Effector memory CD4-positive, alpha-beta T cell (primary cell): Measurements from ENCODE around the gene CCDC186.

Experiments used
- DNase-seq, 3 donors: peaks; one replicate each; pipeline ENCODE4 v3.0.0-alpha.2; 2020
- H3K27ac ChIP-seq: 2 replicates; pipeline ENCODE4 v1.7.0; 2013; ENCODE audit warnings: mild to moderate bottlenecking, low read length, moderate library complexity; ENCODE audit not compliant: insufficient read depth, poor library complexity, severe bottlenecking
- H3K27me3 ChIP-seq: replicated peaks from 2 replicates; pipeline ENCODE4 v1.7.0; 2013; ENCODE audit warnings: mild to moderate bottlenecking, low read length; ENCODE audit not compliant: insufficient read depth, control insufficient read depth, poor library complexity, severe bottlenecking
- H3K36me3 ChIP-seq: 2 replicates; pipeline ENCODE4 v1.7.0; 2013; ENCODE audit warnings: mild to moderate bottlenecking, low read length, moderate library complexity; ENCODE audit not compliant: control insufficient read depth, insufficient read depth
- H3K4me1 ChIP-seq: 2 replicates; pipeline ENCODE4 v1.7.0; 2013; ENCODE audit warnings: low read length, mild to moderate bottlenecking; ENCODE audit not compliant: control insufficient read depth, insufficient read depth, poor library complexity, severe bottlenecking
- H3K4me3 ChIP-seq: 2 replicates; pipeline ENCODE4 v1.7.0; 2013; ENCODE audit warnings: low read length, low read depth, mild to moderate bottlenecking; ENCODE audit not compliant: insufficient read depth, poor library complexity, severe bottlenecking
- H3K9me3 ChIP-seq: 2 replicates; pipeline ENCODE4 v1.7.0; 2013; ENCODE audit warnings: mild to moderate bottlenecking, low read length, moderate library complexity; ENCODE audit not compliant: control insufficient read depth

The CCDC186 gene

DNA sequence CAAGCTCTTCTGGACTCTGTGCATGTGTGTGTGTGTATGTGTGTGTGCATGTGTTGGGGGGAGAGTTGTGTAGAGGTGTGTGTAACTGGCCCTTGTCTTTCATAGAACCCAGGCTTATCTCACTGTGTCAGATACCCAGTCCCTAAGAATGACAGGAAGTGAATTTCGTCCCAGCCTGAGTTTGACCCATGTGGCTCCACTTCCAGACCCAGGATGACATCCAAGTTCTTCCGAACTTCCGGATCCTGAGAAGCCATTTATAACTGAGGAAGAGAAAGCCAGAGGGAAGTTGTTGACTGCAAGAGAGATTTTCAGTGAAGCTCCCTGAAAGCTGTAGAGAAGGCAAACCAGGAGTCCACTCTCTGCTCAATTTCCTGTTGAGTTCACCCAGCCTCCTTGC lies 77.1 kb downstream of the CCDC186 start:
- peaks cover 18% of the 10 kb centered on the region for H3K4me1 ChIP-seq
- H3K27ac ChIP-seq = no peak overlapping the region
- H3K4me3 ChIP-seq = no peak overlapping the region
- H3K27me3 ChIP-seq = peaks cover 13% of the 10 kb centered on the region
- no peaks in the 10 kb centered on the region for H3K36me3 ChIP-seq
- H3K9me3 ChIP-seq = no peaks in the 10 kb centered on the region
- no peak for DNase-seq

DNA sequence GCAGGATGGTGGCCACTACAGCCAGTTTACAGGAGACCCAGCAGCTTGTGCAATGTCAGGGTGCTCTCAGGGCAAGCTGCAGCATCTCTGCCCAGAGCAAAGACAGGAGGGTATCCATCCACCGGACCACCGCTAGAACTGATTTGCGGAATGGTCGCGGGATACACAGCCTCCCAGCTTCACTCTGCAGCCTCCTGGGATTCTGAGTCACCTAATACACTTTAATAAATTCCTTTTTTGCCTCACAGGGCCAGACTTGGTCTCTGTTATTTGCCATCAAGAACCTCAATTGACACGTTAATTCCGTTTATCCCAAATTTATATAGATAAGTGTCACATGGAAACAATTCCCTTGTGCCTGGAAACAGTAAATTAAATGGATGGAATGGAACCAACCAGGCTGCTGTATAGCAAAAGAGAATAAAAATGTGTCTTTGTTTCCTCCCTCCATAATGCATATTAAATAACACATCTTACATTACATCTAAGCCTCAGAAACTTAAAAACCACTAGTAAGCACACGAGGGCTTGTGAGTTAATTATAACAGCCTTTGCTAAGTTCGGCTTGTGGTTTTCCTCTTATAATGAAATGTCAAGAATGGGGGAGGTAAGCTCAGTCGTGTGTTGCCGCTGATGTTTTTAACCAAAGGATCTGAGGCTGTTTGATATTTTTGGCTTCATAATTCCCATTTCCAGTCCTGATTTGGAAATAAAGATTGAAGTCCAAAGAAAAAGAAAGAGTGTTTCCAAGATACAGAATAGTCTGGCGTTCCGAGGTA lies 78.3 kb downstream of the CCDC186 start:
- Histone ChIP-seq H3K4me1 (peaks cover 9% of the 10 kb centered on the region), H3K27ac (no peak overlapping the region), H3K9me3 (no peaks in the 10 kb centered on the region), H3K27me3 (peaks cover 3% of the 10 kb centered on the region), H3K36me3 (no peaks in the 10 kb centered on the region), H3K4me3 (no peak overlapping the region)
- DNase-seq = no peak

DNA sequence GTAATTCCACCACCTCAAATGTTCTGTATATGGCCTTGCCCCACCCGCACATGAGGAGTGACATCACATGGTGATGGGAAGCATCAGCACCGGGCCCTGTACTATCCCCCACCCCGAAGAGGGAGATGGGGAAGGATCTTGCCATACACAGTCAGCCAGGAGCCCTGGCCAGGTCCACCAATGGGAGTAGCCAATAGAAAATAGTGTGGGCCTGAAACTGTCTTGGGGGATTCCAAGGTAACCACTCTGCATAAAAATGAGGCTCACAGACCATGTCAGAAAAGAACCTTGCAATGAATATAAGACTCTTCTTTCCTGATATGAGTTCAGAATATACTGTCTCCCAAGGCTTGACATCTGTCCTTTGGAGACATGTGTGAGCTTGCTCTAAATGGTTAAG lies 79.2 kb downstream of the CCDC186 start:
- H3K27me3 ChIP-seq = no peaks in the 10 kb centered on the region
- H3K4me1 ChIP-seq = peaks cover 7% of the 10 kb centered on the region
- H3K27ac ChIP-seq = no peak overlapping the region
- no peak for DNase-seq
- H3K9me3 ChIP-seq = no peaks in the 10 kb centered on the region
- no peak overlapping the region for H3K4me3 ChIP-seq
- H3K36me3 ChIP-seq = no peaks in the 10 kb centered on the region

DNA sequence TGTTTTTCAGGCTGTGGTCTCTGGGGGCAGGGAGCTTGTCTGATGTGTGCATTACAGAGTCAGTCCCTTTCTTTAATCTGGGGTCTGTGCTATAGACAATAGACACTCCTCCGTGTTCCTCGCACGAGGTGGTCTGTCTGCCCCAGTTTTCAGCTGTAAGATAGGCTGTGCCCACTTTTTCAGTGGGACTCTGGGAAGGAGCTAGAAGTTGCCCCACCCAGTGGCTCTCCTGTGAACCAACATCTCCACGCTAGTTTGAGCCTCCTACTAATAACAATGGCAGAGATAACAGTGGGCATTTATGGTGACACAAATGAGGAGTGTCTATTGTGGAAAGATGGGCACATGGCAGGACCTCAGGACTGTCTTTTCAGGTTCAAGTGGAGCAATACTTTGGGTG lies 86.3 kb downstream of the CCDC186 start:
- H3K9me3 ChIP-seq = no peaks in the 10 kb centered on the region
- H3K27ac ChIP-seq = no peak overlapping the region
- no peak overlapping the region for H3K4me3 ChIP-seq
- no peaks in the 10 kb centered on the region for H3K4me1 ChIP-seq
- DNase-seq = no peak
- H3K36me3 ChIP-seq = no peaks in the 10 kb centered on the region
- H3K27me3 ChIP-seq = no peaks in the 10 kb centered on the region

DNA sequence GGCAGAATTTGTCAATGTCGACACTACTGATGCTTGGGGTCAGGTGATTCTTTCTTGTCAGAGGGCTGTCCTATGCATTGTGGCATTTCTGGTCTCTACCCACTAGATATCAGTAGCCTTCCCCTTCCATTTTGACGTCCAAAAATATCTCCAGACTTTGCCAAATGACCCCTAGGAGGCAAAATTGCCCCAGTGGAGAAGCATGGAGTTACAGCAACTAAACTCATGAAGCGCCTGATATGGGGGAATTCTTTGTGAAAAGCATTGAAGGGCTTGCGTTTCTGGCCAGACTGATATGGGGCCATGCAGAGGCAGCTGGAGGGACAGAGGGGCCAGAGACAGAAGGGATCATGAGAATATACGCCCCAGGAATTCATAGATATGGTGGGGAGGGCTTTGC lies 86.7 kb downstream of the CCDC186 start:
- DNase-seq = no peak
- Histone ChIP-seq H3K27ac (no peak overlapping the region), H3K36me3 (no peaks in the 10 kb centered on the region), H3K4me3 (no peak overlapping the region), H3K27me3 (no peaks in the 10 kb centered on the region), H3K4me1 (no peaks in the 10 kb centered on the region), H3K9me3 (no peaks in the 10 kb centered on the region)

DNA sequence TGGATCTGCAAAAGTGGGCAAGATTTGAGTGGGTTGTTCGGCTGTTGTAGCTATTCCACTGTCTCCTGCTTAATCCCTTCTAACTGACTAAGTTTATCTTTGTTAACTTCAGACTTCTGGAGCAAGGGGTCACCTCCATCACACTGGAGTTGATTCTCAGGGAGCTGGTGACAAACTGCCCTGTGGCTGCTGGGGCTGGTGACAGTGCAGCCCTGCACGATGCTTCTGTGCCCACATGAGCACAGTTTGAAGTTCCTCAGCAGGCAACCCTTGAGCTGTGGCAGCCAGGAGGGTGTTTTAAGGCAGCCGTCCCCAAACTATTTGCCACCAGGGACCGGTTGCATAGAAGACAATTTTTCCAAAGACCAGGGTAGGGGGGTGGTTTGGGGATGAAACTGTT lies 89.8 kb downstream of the CCDC186 start:
- Histone ChIP-seq H3K27ac (no peak overlapping the region), H3K4me1 (no peaks in the 10 kb centered on the region), H3K4me3 (no peak overlapping the region), H3K9me3 (no peaks in the 10 kb centered on the region), H3K36me3 (no peaks in the 10 kb centered on the region), H3K27me3 (no peaks in the 10 kb centered on the region)
- DNase-seq = no peak

DNA sequence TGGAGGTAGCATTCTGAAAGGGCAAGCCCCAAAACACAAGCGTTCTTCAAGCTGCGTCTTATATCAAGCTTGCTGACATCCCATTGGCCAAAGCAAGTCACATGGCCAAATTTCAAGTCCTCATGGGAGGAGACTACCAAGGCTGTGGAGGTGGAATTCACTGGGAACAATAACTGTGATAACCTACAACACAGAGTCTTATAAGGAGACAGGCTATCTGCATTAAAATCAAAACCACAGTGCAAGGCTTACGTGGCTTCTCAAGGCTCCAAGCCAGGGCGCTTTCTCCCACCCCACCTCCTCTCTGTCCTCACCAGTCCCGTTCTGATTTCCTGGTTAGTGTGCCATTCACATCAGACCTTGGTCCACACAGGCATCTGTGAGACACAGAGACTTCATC lies 91.0 kb downstream of the CCDC186 start:
- H3K27me3 ChIP-seq = no peaks in the 10 kb centered on the region
- no peak for DNase-seq
- H3K9me3 ChIP-seq = no peaks in the 10 kb centered on the region
- H3K4me1 ChIP-seq = no peaks in the 10 kb centered on the region
- no peak overlapping the region for H3K27ac ChIP-seq
- no peak overlapping the region for H3K4me3 ChIP-seq
- no peaks in the 10 kb centered on the region for H3K36me3 ChIP-seq

DNA sequence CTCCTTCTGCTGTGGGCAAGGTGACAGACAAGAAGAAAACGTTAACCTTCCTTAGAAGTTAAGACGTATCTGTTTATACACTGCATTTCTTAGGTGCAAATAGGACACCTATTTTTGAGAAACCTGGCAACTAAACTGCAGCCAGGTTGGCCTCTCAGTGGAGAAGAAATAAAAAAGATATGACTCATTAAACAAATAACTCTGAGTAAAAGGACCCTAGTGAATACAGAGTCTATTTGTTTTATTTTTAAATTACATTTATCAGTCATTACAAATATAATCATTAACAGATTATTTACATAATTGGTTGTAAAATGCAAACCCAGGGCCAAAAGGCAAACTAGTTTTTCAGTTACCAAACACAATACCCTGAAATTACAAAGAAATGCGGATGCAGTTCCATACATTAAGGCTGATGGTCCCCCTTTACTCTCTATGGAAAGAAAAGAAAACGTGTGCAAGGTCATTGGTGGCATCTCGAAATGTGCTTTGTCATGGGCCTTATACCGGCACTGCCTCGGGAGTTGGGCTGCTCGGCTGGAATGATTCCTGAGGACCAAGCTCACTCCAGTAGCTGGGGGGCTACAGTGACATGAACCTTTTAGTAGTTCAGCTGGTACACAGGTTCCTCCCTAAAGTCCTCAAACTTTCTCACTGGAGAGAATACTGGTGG lies 92.0 kb downstream of the CCDC186 start:
- Histone ChIP-seq H3K4me3 (no peak overlapping the region), H3K9me3 (no peaks in the 10 kb centered on the region), H3K27ac (no peak overlapping the region), H3K27me3 (no peaks in the 10 kb centered on the region), H3K36me3 (no peaks in the 10 kb centered on the region), H3K4me1 (no peaks in the 10 kb centered on the region)
- no peak for DNase-seq

DNA sequence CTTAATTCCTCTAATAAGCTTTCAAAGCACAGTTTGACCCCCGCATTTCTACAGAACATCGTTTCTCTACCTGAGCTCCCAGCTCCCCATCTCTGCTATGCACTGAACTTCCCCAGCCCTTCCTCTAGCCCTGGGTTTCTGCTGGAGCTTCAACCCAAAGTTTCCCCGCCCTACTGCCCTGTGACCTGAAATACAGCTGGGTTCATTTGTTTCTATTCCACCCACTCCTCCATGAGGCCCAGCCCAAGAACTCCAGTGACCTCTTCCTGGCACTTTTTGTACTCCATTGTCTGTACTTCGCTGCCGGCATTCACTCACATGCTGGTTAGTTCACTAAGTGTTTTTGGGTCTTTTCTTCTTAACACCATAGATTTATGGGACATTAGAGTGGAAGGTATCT lies 94.6 kb downstream of the CCDC186 start:
- H3K4me1 ChIP-seq = no peaks in the 10 kb centered on the region
- no peaks in the 10 kb centered on the region for H3K27me3 ChIP-seq
- no peaks in the 10 kb centered on the region for H3K36me3 ChIP-seq
- no peak overlapping the region for H3K4me3 ChIP-seq
- no peak for DNase-seq
- H3K9me3 ChIP-seq = no peaks in the 10 kb centered on the region
- H3K27ac ChIP-seq = no peak overlapping the region

DNA sequence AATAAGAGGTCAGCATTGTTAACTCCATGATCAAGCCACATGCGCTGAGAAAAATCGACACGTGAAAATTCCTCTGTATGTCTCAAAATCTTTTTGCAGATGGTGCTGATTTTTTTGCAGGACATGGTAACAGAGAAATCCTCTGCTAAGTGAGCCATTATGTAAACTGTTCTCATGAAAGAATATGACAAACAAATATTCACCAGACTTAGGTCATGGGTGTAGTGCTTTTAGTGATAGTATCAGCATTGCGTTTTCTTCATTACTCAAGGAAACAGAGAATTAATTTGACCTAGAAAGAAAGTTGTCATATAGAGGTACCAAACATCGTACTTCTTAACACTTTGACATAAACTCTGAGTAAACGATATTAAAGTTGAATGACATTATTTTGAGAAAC lies 95.7 kb downstream of the CCDC186 start:
- DNase-seq = no peak
- Histone ChIP-seq H3K27me3 (no peaks in the 10 kb centered on the region), H3K4me3 (no peak overlapping the region), H3K27ac (no peak overlapping the region), H3K9me3 (no peaks in the 10 kb centered on the region), H3K36me3 (no peaks in the 10 kb centered on the region), H3K4me1 (no peaks in the 10 kb centered on the region)
